HG03139 (cell line): ENCODE measurements around the gene RAPGEF2.
"Not testable (repeated sequence)": the region's sequence is repeated elsewhere in the genome, so short reads cannot be mapped to it uniquely, and the experiment has no call there.

Experiments
- ATAC-seq: cut with Tn5 transposase; IDR thresholded peaks from one replicate; pipeline ENCODE4 v1.9.1; 2021; ENCODE audit not compliant: unreplicated experiment

RAPGEF2 gene

DNA sequence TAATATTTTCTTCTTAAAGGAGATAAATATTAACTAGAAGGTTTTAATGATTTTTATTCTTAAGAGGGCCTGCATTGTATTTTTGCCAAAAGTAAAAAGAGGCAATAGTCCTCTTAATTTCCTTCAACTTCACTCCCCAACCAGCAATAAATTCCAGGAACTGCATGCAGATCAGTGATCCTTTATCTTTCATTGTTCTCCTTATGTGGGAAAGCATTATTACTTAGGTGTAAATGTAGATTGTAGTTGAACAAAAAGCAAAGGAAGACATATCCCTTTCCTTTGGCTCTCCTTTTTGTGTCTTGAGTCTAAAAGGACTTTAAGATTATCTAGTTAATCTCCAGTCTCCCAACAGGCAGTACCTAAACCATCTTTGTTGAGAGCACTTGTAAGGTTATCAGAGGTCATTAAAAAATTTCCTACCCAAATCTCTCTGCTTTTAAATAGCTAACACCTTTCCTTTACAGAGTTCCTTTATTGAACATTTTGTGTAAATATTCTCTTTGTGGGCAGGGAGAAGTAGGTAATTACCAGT, 55.3 kb downstream of the RAPGEF2 start:
- no peak for ATAC-seq

DNA sequence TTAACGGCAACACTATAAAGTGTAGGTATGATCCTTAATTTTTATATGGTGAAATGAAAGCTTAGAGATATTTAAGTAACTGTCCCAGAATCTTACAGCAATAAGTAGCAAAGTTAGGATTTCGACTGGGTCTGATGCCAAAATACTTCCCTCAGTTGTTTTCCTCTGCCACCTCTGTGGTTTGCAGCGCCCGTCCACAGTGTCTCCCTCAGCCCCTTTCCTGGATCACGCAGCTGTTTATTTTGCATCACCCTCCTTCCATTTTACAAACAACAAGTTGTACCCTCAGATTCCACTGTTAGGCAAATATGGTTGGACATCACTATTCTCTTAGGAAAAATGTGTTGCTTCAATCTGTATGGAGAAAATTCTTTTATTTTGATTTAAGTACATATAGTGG, 56.1 kb downstream of the RAPGEF2 start:
- no peak for ATAC-seq

DNA sequence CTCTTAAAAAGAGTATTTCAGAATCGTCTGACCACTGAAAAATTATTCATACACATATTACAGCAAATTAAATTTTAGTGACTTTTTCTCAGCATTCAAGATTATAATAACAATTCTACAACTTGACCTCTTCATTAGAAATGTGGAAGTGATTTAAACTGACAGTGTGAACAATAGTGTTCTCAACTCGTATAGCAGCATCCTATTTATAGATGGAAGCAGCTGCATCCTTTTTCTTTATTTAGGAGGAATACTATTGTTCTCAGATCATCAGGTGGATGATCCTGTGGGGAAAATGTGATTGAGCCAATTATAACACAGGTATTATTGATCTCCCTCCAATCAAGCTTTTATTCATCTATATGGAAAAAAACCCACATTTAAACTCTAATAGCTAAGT, 56.7 kb downstream of the RAPGEF2 start:
- ATAC-seq, result no peak

DNA sequence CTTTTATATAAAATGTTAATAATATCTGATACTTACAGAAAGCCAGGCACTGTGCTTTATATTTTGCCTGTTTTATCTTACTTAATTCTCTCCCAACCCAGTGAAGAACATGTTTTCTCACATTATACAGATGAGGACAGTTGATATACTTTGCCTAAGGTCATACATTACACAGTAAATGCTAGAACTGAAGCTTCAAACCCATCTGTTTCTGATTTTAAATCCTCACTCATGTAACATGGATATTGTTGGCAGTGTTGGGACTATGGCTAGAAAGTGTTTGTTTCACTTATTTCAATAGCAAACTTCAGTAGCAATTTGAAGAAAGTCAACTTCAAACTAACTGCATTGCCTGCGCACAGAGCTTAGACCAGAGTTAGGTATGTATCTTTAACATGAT, 57.4 kb downstream of the RAPGEF2 start:
- no peak for ATAC-seq

DNA sequence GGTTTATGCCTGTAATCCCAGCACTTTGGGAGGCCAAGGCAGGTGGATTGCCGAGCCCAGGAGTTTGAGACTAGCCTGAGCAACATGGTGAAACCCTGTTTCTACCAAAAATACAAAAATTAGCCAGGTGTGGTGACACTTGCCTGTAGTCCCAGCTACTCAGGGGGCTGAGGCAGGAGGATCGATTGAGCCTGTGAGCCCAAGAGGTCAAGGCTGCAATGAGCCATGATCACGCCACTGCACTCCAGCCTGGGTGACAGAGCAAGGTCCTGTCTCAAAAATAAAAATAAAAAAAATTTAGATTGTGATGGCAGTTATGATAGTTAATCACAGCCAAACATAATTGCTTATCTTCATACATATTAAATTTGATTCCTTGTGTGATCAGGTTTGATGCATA, 58.6 kb downstream of the RAPGEF2 start:
- not testable (repeated sequence) for ATAC-seq

DNA sequence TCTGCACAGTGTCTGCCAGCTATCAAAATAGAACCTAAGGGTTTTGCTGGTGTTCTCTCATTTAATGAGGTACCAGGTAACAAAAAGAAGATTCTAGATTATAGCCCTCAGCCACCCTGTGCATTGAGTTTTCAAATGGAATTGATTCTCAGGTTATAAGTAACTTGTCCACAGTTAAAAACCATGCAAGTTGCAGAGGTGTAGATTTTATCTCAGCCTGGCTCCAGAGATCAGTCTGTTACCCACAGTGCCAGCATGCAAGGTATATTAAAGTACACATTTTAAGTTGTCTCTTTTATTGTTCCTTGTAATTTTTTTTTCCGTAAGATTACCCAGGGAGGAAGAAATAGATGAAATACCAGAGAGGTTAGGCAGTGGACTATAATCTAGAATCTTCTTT, 59.7 kb downstream of the RAPGEF2 start:
- no peak for ATAC-seq

DNA sequence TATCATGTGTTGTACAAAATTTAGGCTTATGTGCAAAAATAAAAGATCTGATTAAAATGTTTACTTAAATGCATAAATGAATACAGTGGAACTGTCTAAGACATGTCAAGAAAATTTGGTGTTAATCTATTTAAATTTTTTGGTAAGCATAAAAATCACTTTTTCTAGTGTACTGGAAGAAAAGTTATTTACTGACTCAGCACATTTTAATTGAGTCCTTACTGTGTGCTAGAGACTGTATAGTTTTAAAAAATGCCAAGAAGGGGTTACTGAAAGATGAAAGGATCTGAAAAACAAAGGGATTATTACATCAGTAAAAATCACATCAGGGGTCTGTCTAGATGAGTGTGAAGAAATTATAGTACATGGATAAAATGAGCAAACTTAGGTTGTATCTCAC, 60.6 kb downstream of the RAPGEF2 start:
- ATAC-seq, result no peak

DNA sequence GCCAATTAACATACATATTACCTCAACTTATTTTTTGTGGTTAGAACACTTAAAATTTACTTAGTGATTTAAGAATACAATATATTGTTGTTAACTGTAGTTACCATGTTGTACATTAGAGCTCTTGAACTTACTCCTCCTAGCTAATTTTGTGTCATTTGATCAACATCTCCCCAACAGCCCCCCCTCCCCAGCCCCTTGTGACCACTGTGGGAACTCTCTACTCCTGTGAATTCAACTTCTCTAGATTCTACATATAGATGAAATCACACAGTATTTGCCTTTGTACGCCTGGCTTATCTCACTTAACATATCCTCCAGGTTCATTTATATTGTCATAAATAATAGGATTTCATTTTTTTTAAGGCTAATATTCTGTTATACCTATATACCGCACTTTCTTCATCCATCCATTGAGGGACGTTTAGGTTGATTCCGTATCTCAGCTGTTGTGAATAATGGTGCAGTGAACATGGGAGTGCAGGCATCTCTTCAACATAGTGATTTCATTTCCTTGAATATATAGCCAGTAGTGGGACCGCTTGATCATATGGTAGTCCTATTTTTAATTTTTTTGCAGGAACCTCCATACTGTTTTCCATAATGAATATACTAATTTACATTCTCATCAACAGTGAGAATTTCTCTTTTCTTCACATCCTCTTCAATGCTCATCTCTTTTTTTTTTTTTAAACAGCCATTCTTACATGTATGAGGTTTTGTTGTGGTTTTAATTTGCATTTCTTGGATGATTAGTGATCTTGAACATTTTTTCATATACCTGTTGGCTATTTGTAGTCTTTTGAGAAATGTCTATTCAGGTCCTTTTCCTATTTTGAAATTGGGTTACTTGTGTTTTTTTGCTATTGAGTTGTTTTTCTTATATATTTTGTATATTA, 66.8 kb downstream of the RAPGEF2 start:
- ATAC-seq, result peak; percentile 53

DNA sequence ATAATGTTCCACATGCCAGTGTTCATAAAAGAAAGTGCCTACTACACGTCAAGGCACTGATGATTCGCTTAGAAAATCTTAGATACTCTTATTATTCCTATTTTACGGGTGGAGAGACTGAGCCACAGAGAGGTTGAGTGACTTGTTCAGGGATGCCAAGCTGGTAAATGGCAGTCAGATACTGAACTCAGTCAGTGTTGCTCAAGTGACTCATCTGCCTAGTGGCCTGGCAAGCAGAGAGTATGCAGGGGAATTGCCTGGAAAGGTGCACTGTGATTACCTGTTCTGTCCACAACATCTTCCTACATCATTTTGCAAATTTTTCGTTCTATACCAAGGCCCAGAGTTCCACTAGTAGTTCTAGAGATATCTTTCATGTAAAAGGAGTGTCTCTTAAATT, 68.4 kb downstream of the RAPGEF2 start:
- ATAC-seq, result no peak

DNA sequence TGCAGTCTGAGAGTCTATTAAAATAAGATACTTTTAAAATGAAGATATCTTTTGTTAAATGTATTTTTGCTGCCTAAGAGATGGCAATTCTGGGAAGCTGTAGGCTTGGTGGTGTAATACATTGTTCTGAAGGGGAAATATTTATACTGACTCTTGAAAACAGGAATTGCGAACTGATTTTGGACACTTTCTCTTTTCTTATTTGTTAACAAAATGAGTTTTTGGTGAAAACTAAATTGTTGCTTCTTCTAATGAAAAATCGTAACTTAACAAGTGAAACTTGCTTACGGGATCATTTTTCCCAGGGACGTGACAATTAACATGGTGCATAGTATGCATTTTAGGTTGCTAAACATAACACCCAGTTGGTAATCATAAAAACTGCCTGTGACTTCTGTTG, 71.0 kb downstream of the RAPGEF2 start:
- ATAC-seq, result no peak

DNA sequence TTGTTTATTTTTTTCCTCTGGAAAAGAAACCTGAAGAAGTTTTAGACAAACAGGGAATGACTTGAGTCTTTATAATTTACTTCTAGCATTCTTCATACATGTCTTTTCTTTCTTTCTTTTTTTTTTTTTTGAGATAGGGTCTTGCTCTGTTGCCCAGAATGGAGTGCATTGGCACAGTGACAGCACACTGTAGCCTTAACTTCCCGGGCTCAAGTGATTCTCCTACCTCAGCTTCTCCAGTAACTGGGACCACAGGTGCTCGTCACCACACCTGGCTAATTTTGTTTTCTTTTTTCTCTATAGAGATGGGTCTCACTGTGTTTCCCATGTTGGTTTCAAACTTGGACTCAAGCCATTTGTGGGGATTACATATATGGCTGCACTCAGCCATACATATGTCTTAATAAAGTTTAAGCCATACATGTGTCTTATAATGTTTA, 71.8 kb downstream of the RAPGEF2 start:
- ATAC-seq, result no peak

DNA sequence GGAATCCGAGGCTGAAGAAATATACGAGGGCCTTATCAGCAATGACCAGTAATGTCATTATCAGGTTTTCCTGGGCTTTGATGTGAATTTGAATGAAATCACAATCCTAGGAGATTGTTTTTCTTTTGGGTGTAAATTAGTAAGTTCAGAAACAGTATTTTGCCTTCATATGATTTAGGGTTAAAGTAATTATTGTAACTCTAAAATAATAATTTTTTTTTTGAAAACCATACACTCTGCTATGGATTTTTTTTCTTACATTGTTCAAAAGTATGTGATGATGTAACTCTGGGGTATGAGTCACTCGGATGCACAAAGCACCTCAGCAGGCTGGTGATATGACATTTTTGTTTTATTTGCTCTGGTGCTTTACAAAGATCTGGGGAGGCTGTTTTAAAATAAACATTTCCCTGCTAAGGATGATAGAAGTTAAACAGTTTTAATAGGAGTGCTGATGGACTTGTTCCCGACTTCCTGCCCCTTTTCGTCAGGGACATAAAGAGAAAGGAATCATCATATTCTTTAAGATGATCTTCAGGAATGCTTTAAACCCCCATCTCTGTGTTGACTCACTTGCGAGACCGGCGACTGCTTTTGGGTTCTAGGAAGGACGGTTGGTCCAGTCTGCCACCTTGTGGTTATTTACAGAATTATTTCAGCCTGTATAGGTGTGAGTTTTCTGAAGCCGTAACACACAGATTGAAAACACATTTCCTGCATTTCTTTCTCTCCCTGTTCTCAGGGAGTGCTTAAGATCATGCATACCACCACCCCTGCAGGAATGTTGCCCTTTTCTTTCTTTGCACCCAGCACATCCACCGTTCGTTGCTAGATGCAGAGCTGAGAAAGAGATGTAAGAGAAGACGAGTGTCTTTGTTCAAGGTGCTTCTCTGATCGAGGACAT, 72.5 kb downstream of the RAPGEF2 start:
- ATAC-seq, result peak; percentile 46

DNA sequence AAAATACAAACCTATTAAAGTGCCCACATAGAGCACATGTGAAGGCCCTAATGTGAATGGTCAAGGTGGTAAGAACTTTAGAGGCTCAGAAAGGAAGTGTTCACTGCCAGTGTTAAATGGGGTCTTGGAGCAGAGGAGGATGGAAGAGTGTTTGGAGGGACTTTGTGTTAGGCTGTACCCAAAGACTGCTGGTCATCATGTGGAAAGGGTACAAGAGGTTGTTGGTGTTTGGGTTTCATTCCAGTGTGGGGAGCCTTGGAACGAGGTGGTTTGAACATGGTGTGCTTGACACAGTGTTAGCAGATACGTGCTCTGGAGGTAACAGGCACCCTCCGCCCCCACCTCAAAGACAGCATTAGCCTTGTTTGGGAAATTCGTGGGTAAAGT, 73.1 kb downstream of the RAPGEF2 start:
- ATAC-seq, result no peak

DNA sequence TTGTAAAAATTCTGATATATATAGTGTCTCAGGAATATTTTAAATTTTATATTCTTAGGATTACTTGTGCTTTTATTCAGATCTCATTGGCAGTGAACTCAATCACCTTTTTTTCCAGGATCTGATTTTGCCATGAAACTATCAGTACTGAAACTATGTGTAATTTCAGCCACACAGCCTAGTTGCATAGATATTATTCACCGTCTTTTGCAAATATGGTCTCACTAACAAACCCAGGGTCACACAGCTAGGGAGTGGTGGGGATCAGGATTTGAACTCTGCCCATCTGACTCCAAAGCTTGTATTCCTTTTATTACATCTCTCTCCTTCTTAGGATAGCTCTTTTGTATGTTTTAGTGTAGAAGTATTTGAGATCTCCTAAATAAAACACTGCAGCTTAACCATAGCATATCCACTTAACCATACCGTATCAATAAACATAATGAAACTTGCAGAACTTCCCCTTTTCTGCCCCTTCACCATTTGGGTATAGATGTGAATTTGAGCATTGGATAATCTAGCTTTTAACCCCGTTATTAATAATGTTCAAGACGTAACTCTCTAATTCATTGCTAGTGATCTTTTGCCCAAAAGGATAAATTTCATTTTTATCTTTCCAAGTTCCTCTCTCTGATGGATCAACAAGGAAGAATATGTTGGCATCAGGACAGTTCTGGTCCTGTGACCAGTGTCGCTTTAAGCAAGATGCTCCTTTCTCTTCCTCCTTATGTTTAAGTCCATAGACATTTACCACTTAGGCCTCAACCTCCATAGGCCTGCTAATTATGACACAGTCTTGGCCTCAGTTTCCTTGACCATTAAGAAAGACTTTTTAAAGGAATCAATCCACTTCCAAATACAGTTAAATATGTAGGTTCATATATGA, 74.6 kb downstream of the RAPGEF2 start:
- no peak for ATAC-seq

DNA sequence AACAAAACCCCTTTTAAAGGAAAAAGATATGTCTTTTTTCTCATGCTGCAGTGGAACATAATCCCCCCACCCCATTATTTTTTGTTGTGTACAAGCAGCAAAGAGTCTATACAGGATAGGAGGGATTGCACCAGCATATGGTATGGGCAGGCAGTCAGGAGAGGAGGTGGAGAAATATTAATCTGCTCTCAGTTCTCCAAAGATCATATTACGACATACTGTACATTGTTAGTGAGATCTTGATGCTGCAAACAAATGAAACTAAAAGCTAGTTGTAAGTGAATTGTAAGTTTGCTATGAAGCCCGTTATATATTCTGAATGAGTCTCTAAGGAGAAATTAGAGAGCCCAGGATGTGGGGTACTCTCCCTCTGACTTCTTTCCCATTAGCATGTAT, 75.3 kb downstream of the RAPGEF2 start:
- no peak for ATAC-seq

DNA sequence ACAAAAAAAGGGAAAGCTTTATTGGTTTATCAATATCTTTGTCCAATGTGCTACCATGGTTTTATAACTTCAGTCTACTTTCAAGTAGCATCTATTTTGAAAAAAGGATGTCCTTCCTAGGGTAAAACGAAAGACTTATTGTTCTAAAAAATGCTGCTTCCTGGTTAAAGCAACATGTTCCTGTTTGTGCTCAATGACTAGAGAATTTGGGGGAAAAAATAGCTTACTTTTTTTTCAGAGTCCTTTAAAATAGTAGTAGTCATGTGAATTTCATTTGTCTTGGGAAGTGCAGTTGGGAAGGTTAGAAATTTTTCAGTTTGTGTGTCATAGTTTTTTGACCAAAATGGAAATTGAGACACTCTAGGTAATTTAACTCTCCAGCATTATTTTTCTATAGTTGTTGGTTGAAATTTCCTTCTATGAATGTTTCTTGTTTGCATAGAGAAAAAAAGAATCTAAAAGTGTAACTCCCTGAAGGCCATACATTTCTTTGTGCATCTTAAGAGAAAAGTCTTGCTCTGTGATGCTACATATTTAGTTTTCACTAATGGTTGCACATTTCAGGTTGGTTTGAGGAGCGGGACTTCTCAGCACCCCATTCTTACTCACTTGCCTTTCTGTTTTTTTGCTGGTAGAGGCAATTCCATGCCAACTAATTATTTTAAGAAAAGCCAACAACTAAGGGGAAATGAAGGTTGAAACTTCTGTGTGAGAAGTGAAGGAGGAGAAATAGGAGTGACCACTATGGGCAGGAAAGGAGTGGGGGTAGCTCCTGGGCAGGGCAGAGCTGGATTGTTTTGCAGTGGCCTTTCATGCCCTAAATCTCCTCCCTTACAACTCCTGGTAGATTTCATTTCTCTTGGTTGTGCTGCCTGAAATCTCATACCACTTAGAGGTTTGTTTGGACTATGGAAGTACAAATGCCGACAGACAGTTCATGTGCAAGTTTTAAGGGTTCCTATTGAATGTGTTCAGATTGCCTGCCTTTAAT, 76.4 kb downstream of the RAPGEF2 start:
- ATAC-seq, result no peak

DNA sequence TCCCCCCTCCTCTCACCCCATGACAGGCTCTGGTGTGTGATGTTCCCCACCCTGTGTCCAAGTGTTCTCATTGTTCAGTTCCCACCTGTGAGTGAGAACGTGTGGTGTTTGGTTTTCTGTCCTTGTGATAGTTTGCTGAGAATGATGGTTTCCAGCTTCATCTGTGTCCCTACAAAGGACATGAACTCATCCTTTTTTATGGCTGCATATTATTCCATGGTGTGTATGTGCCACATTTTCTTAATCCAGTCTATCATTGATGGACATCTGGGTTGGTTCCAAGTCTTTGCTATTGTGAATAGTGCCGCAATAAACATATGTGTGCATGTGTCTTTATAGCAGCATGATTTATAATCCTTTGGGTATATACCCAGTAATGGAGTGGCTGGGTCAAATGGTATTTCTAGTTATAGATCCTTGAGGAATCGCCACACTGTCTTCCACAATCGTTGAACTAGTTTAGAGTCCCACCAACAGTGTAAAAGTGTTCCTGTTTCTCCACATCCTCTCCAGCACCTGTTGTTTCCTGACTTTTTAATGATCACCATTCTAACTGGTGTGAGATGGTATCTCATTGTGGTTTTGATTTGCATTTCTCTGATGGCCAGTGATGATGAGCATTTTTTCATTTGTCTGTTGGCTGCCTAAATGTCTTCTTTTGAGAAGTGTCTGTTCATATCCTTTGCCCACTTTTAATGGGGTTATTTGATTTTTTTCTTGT, 81.2 kb downstream of the RAPGEF2 start:
- ATAC-seq, result not testable (repeated sequence)

DNA sequence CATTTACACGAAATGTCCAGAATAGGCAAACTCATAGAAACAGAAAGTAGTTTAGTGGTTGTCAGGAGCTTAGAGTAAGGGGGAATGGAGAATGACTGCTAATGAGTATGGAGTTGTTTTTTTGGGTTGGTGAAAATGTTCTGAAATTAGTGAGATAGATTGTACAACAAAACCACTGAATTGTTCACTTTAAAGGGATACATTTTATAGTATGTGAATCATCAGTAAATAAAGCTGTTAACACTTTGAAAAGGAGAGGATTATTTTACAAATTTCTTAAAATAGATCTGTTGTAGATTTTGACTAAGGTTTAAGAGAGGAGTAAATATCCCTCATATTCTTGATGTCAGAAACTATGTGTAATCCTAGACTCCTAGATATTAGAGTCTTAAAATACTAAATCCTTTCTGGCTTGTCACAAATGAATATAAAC, 82.7 kb downstream of the RAPGEF2 start:
- ATAC-seq, result peak; percentile 55

DNA sequence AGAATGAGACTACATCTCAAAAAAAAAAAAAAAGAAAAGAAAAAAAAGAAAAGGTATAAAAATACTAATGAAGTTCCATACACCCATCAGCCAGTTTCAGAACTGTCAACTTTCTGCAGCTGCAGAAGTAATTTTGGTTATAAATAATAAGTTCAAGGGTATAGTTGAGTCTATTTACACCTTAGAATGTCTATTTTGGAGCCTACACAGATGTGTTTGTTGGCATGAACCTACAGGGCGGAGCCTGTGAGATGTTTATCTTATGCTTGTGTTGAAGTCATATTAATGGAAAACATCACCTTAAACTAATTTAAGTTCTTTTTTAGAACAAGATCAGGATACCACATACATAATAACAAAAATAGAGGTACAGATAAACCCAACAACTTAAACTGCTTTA, 85.8 kb downstream of the RAPGEF2 start:
- ATAC-seq, result no peak
